ENCODE results near the gene SF3B6.

Gene SF3B6

DNA sequence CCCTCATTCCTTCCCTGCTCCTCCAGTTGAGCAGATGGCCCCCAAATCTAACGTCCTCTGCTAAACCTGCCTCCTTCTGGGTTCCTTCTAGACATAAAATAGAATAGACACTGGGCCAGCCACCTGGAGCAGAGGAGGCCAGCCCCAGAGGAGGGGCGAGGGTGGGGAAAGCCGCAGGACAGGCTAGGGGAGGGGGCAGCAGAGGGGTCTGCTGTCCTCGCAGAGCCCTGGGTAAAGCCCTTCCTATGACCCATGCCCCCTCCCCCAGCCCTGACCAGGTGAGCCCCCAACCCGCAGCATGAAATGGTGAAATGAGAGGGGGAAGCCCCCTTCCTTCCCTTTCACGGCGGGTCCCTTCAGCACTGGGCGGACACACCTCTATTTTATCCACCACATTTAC lies 58.4 kb downstream of the SF3B6 start:
- DNase-seq: no peak
